ENCODE data around the gene RHOC. TPM values are rescaled to one million over a fixed set of nuclear protein-coding genes. Genes with fewer than 3 reads are reported as not detected.
A peak's percentile ranks its signal among the peaks of the same experiment; 100 is the strongest.

RHOC gene
- total RNA-seq, 1 donor from 2014 or later: 251 TPM

DNA sequence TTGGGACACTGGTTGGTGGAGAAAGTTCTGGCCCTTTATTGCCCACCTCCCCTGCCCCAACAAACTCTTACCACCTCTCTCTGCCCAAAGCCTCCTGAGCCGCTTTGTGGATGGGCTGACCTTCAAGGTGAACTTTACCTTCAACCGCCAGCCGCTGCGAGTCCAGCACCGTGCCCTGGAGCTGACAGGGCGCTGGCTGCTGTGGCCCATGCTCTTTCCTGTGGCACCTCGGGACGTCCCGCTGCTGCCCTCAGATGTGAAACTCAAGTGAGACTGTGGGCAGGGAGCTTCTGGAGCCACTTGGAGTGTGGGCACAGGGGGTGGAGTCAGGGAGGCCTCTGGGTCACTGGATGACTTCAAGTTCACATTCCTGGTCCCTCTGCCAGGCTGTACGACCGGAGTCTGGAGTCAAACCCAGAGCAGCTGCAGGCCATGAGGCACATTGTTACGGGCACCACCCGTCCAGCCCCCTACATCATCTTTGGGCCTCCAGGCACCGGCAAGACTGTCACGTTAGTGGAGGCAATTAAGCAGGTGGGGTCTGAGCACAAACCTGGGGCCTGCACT, 12.5 kb downstream of the RHOC start:
- TF ChIP-seq, protein P1, sequence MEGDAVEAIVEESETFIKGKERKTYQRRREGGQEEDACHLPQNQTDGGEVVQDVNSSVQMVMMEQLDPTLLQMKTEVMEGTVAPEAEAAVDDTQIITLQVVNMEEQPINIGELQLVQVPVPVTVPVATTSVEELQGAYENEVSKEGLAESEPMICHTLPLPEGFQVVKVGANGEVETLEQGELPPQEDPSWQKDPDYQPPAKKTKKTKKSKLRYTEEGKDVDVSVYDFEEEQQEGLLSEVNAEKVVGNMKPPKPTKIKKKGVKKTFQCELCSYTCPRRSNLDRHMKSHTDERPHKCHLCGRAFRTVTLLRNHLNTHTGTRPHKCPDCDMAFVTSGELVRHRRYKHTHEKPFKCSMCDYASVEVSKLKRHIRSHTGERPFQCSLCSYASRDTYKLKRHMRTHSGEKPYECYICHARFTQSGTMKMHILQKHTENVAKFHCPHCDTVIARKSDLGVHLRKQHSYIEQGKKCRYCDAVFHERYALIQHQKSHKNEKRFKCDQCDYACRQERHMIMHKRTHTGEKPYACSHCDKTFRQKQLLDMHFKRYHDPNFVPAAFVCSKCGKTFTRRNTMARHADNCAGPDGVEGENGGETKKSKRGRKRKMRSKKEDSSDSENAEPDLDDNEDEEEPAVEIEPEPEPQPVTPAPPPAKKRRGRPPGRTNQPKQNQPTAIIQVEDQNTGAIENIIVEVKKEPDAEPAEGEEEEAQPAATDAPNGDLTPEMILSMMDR (IDR thresholded peaks at IDR 0.05): no peak
- no peak for TF ChIP-seq POLR2A (IDR thresholded peaks at IDR 0.05)
- no peak for TF ChIP-seq POLR2AphosphoS5 (IDR thresholded peaks at IDR 0.05; ENCODE audit: insufficient read depth in 1 of 2, low read depth in 1 of 2)
- DNase-seq (ENCODE audit: extremely low spot score in 2 of 2): peak in 1 of 2 donors; percentile 84
- Histone ChIP-seq H3K27me3 (no peaks in the 10 kb centered on the region), H3K27ac (no peak overlapping the region), H3K4me3 (no peak overlapping the region), H3K36me3 (peaks cover 0 to 65% of the 10 kb centered on the region in 2 donors), H3K9me3 (no peaks in the 10 kb centered on the region), H3K4me1 (peaks cover 16% of the 10 kb centered on the region)
- intact Hi-C loops (cut with DNase I): no loop called here

DNA sequence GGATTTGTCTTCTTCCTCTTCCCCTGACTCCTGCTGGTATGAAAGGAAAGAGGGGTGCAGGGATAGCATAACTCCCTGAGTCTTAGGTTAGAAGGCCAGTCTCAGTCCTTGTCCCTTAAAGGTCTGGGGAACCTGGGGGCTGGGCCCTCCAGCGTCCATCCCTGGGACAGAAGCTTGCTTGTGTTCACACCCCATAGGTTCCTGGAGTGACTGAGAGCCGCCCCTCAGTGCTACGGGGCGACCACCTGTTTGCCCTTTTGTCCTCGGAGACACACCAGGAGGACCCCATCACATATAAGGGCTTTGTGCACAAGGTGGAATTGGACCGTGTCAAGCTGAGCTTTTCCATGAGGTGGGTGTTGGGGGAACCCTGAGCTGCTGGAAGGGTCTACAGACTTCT, 13.1 kb downstream of the RHOC start:
- Histone ChIP-seq H3K27ac (no peak overlapping the region), H3K4me3 (no peak overlapping the region), H3K9me3 (no peaks in the 10 kb centered on the region), H3K27me3 (no peaks in the 10 kb centered on the region), H3K36me3 (peaks cover 0 to 65% of the 10 kb centered on the region in 2 donors), H3K4me1 (peaks cover 10% of the 10 kb centered on the region)
- no peak for DNase-seq (ENCODE audit: extremely low spot score in 2 of 2)
- intact Hi-C loops (cut with DNase I): no loop called here
- TF ChIP-seq, protein P1 (IDR thresholded peaks at IDR 0.05): no peak
- TF ChIP-seq POLR2AphosphoS5 (IDR thresholded peaks at IDR 0.05; ENCODE audit: insufficient read depth in 1 of 2, low read depth in 1 of 2): no peak
- no peak for TF ChIP-seq POLR2A (IDR thresholded peaks at IDR 0.05)

DNA sequence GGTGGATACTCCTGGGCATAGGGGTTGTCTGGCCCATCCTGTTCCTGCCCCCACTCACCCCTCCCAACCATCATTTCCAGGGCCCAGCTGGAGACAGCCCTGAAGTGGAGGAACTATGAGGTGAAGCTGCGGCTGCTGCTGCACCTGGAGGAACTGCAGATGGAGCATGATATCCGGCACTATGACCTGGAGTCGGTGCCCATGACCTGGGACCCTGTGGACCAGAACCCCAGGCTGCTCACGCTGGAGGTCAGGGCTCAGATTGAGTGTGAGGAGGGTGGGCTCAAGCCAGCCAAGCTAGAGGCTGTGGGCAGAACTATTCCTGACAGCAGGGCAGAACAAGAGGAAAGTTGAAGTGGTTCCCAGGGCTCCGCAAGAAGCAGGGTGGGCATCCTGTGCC, 14.2 kb downstream of the RHOC start:
- H3K4me3 ChIP-seq: no peak overlapping the region

DNA sequence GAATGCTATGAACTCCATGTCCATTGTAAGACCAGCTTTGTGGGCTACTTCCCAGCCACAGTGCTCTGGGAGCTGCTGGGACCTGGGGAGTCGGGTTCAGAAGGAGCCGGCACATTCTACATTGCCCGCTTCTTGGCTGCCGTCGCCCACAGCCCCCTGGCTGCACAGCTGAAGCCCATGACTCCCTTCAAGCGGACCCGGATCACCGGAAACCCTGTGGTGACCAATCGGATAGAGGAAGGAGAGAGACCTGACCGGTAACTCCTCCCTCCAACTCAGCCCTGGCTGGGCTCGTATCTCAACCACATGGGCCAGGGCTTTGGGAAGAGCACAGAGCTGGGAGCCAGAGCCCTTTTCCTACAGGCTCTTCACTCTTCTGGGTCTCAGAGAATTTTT, 17.1 kb downstream of the RHOC start:
- Histone ChIP-seq H3K36me3 (peaks cover 0 to 49% of the 10 kb centered on the region in 2 donors), H3K27me3 (no peaks in the 10 kb centered on the region), H3K9me3 (no peaks in the 10 kb centered on the region), H3K27ac (no peak overlapping the region), H3K4me1 (peaks cover 24% of the 10 kb centered on the region), H3K4me3 (no peak overlapping the region)
- intact Hi-C loops (cut with DNase I): no loop called here
- TF ChIP-seq, protein P1 (IDR thresholded peaks at IDR 0.05): no peak
- no peak for TF ChIP-seq POLR2A (IDR thresholded peaks at IDR 0.05)
- TF ChIP-seq POLR2AphosphoS5 (IDR thresholded peaks at IDR 0.05; ENCODE audit: insufficient read depth in 1 of 2, low read depth in 1 of 2): no peak
- DNase-seq (ENCODE audit: extremely low spot score in 2 of 2): no peak

More for the DNA sequence above, 14.2 kb downstream of the RHOC start:
- intact Hi-C loops (cut with DNase I): no loop called here
- Histone ChIP-seq H3K27ac (no peak overlapping the region), H3K36me3 (peaks cover 0 to 67% of the 10 kb centered on the region in 2 donors), H3K27me3 (no peaks in the 10 kb centered on the region), H3K4me1 (peaks cover 10% of the 10 kb centered on the region), H3K9me3 (no peaks in the 10 kb centered on the region)
- no peak for DNase-seq (ENCODE audit: extremely low spot score in 2 of 2)
- TF ChIP-seq POLR2A (IDR thresholded peaks at IDR 0.05): no peak
- TF ChIP-seq, protein P1 (IDR thresholded peaks at IDR 0.05): no peak
- TF ChIP-seq POLR2AphosphoS5 (IDR thresholded peaks at IDR 0.05; ENCODE audit: insufficient read depth in 1 of 2, low read depth in 1 of 2): no peak

DNA sequence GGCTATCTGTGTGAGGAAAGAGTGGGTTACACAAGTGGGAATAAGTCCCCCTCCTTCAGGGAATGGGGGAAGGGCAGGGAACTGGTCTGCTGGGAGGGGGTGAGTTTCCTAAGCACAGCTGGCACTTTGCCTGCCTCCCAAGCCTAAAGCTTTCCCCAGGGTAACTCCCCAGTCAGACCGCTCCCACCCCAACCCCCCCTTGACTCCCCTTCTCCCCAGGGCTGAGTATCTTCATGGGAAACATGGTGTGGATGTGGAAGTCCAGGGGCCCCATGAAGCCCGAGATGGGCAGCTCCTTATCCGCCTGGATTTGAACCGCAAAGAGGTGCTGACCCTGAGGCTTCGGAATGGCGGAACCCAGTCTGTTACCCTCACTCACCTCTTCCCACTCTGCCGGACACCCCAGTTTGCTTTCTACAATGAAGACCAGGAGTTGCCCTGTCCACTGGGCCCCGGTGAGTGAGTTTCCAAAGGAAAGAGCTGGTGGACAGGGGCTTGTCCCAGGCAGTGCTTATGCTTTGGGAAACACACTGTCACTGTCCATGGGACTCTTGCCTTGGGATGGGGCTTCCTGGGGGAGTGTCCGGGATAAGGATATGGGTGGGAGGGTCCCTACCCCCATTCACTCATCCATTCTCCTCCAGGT, 17.6 kb downstream of the RHOC start:
- no peaks in the 10 kb centered on the region for H3K27me3 ChIP-seq
- no peak overlapping the region for H3K27ac ChIP-seq
- no peak overlapping the region for H3K4me3 ChIP-seq
- intact Hi-C loops (cut with DNase I): no loop called here
- no peaks in the 10 kb centered on the region for H3K9me3 ChIP-seq
- TF ChIP-seq POLR2AphosphoS5 (IDR thresholded peaks at IDR 0.05; ENCODE audit: insufficient read depth in 1 of 2, low read depth in 1 of 2): no peak
- no peak for TF ChIP-seq POLR2A (IDR thresholded peaks at IDR 0.05)
- TF ChIP-seq, protein P1 (IDR thresholded peaks at IDR 0.05): no peak
- no peak for DNase-seq (ENCODE audit: extremely low spot score in 2 of 2)
- H3K4me1 ChIP-seq: peaks cover 24% of the 10 kb centered on the region
- peaks cover 0 to 44% of the 10 kb centered on the region in 2 donors for H3K36me3 ChIP-seq
